COLO668 (cell line): ENCODE measurements around the gene AP3D1.

Experiments
- DNase-seq: peaks from one replicate; lab custom pipeline; 2025; ENCODE audit not compliant: unreplicated experiment; lab: John Stamatoyannopoulos, UW

Gene AP3D1

GRCh38 chr19:2113439-2114211 is 37.7 kb downstream of the AP3D1 start:
- no peak for DNase-seq

GRCh38 chr19:2112516-2113320 is 38.6 kb downstream of the AP3D1 start:
- DNase-seq: no peak

GRCh38 chr19:2111886-2112285 is 39.5 kb downstream of the AP3D1 start:
- no peak for DNase-seq

GRCh38 chr19:2111425-2111824 is 39.9 kb downstream of the AP3D1 start:
- no peak for DNase-seq

- no peak for DNase-seq
Measured at GRCh38 chr19:2110822-2111221, 40.5 kb downstream of the AP3D1 start.

- no peak for DNase-seq
Measured at GRCh38 chr19:2109046-2109864, 42.1 kb downstream of the AP3D1 start.

GRCh38 chr19:2108251-2109016 is 42.9 kb downstream of the AP3D1 start:
- DNase-seq: no peak

- DNase-seq: no peak
Measured at GRCh38 chr19:2103045-2103707, 48.2 kb downstream of the AP3D1 start.

- DNase-seq: no peak
Measured at GRCh38 chr19:2101417-2102335, 49.7 kb downstream of the AP3D1 start.

GRCh38 chr19:2100719-2101061 is 50.7 kb downstream of the AP3D1 start:
- no peak for DNase-seq

- no peak for DNase-seq
Measured at GRCh38 chr19:2099937-2100718, 51.2 kb downstream of the AP3D1 start.

- DNase-seq: no peak
Measured at GRCh38 chr19:2099054-2099501, 52.3 kb downstream of the AP3D1 start.

GRCh38 chr19:2097886-2098327 is 53.5 kb downstream of the AP3D1 start:
- peak; percentile 57 for DNase-seq

- DNase-seq: peak; percentile 78
Measured at GRCh38 chr19:2097203-2097885, 54.0 kb downstream of the AP3D1 start.

- peak; percentile 98 for DNase-seq
Measured at GRCh38 chr19:2096480-2097202, 54.7 kb downstream of the AP3D1 start, which contains the start of gene IZUMO4. Gene IZUMO4 (plus strand): TSS chr19:2096915. CDS start chr19:2096946, 31 bp downstream.

- peak; percentile 95 for DNase-seq
Measured at GRCh38 chr19:2096034-2096479, 55.3 kb downstream of the AP3D1 start, which contains the start of gene MOB3A. Gene MOB3A (minus strand): TSS chr19:2096326. CDS start chr19:2078560, 17,766 bp downstream.
